Activated CD4-positive, alpha-beta T cell treated with anti-CD3 and anti-CD28 coated beads, Interleukin-2, Interleukin-4, amounts not matched to agents 100 ng/mL and 50 ng/mL, durations not matched to agents 16 hours and 8 hours (primary cell): ENCODE measurements around the gene MOV10.

ENCODE experiments used
- DNase-seq: peaks from one replicate; pipeline ENCODE4 v3.0.0-alpha.2; 2020; ENCODE audit warnings: low spot score

MOV10 gene

GRCh38 chr1:112743174-112744008, 68.9 kb downstream of the MOV10 start:
- DNase-seq = no peak

GRCh38 chr1:112744009-112744578, 69.6 kb downstream of the MOV10 start:
- DNase-seq = no peak

- DNase-seq = no peak
Measured at GRCh38 chr1:112748396-112748795, 73.9 kb downstream of the MOV10 start.
